Hypothalamus (tissue), 51 donors: ENCODE results near the gene IQCK.
A peak's percentile ranks its signal among the peaks of the same experiment; 100 is the strongest.

Source experiments
- DNase-seq, 51 donors: peaks; one replicate each; lab custom pipeline; 2025; lab: John Stamatoyannopoulos, UW

IQCK gene

GRCh38 chr16:19853132-19853741 lies 135.2 kb downstream of the IQCK start:
- DNase-seq = peak in 4 of 51 donors; percentile 57 to 75 (median 64)

GRCh38 chr16:19853742-19854542 lies 135.9 kb downstream of the IQCK start:
- DNase-seq = peak in 12 of 51 donors; percentile 18 to 75 (median 36)

- DNase-seq = no peak
Observed at GRCh38 chr16:19854543-19854876, 136.4 kb downstream of the IQCK start.

- DNase-seq = peak in 4 of 51 donors; percentile 10 to 29 (median 22)
Observed at GRCh38 chr16:19856120-19856519, 138.0 kb downstream of the IQCK start.

GRCh38 chr16:19857593-19858339 lies 139.7 kb downstream of the IQCK start:
- DNase-seq = peak in 1 of 51 donors; percentile 53

GRCh38 chr16:19858340-19859018 lies 140.4 kb downstream of the IQCK start:
- DNase-seq = peak in 7 of 51 donors; percentile 10 to 36 (median 27)

GRCh38 chr16:19859166-19859565 lies 141.1 kb downstream of the IQCK start:
- DNase-seq = no peak

- peak in 3 of 51 donors; percentile 31 to 44 (median 35) for DNase-seq
Observed at GRCh38 chr16:19859603-19860002, 141.5 kb downstream of the IQCK start.

GRCh38 chr16:19860166-19861041 lies 142.3 kb downstream of the IQCK start:
- DNase-seq = peak in 3 of 51 donors; percentile 19 to 76 (median 21)

GRCh38 chr16:19861133-19861532 lies 143.1 kb downstream of the IQCK start:
- no peak for DNase-seq

- DNase-seq = peak in 48 of 51 donors; percentile 34 to 94 (median 78)
Observed at GRCh38 chr16:19861811-19862327, 143.8 kb downstream of the IQCK start.

- DNase-seq = no peak
Observed at GRCh38 chr16:19863990-19864389, 145.9 kb downstream of the IQCK start.

- DNase-seq = peak in 2 of 51 donors; percentile 8 to 28
Observed at GRCh38 chr16:19864566-19864965, 146.5 kb downstream of the IQCK start.

- no peak for DNase-seq
Observed at GRCh38 chr16:19868421-19868820, 150.3 kb downstream of the IQCK start.

GRCh38 chr16:19871721-19872120 lies 153.7 kb downstream of the IQCK start:
- no peak for DNase-seq

- peak in 48 of 51 donors; percentile 20 to 90 (median 73) for DNase-seq
Observed at GRCh38 chr16:19872179-19872863, 154.2 kb downstream of the IQCK start.

GRCh38 chr16:19872935-19873334 lies 154.9 kb downstream of the IQCK start:
- peak in 20 of 51 donors; percentile 20 to 73 (median 41) for DNase-seq

GRCh38 chr16:19874026-19874425 lies 156.0 kb downstream of the IQCK start:
- peak in 1 of 51 donors; percentile 53 for DNase-seq
